Thoracic aorta (tissue), 2 donors: Measurements from ENCODE around the gene IL37. TPM values are rescaled to one million over a fixed set of nuclear protein-coding genes. Genes with fewer than 3 reads are reported as not detected.

Source experiments
- ATAC-seq: fragments of 150-250 bp; one replicate; pipeline ENCODE4 v1.8.0; 2017; ENCODE audit warnings: low read depth; ENCODE audit not compliant: insufficient number of reproducible peaks, low FRiP score
- DNase-seq: peaks from one replicate; pipeline ENCODE4 v3.0.0-alpha.2; 2020; ENCODE audit warnings: low spot score
- H3K27ac ChIP-seq, 2 donors: fragments of 200-600 bp; sonication (generic); 1 replicate in 1 of 2; 2 replicates in 1 of 2; pipeline ENCODE4 v1.5.1; 2016; ENCODE audit warnings: mild to moderate bottlenecking in 2 of 2, moderate library complexity in 2 of 2
- H3K27me3 ChIP-seq: fragments of 200-600 bp; sonication (generic); replicated peaks from 2 replicates; pipeline ENCODE4 v1.6.0; 2016; ENCODE audit warnings: mild to moderate bottlenecking; ENCODE audit not compliant: insufficient read depth
- H3K36me3 ChIP-seq: fragments of 200-600 bp; sonication (generic); one replicate; pipeline ENCODE4 v1.5.1; 2016
- H3K4me1 ChIP-seq, 2 donors: fragments of 200-600 bp; sonication (generic); 1 replicate in 1 of 2; 2 replicates in 1 of 2; pipeline versions ENCODE4 v1.5.1 to v1.6.0; 2016; ENCODE audit warnings: low read depth in 2 of 2, mild to moderate bottlenecking in 1 of 2; ENCODE audit not compliant: control insufficient read depth in 1 of 2
- H3K4me3 ChIP-seq: fragments of 200-600 bp; sonication (generic); 2 replicates; pipeline ENCODE4 v1.5.1; 2016; ENCODE audit warnings: mild to moderate bottlenecking
- H3K9me3 ChIP-seq: fragments of 200-600 bp; sonication (generic); 2 replicates; pipeline ENCODE4 v1.5.1; 2016
- total RNA-seq, 2 donors: library from RNA; depleted of rRNA; stranded (reverse); fragments of >200 nt; gene quantifications; one replicate each; pipeline versions ENCODE4 v1.1.0 to v1.2.3, GENCODE V29; 2016
- TF ChIP-seq, protein P1 (sequence below): fragments of 200-600 bp; sonication (generic); IDR thresholded peaks from one replicate; pipeline ENCODE4 v1.5.1; 2019; ENCODE audit warnings: antibody characterized with exemption

IL37 gene
- total RNA-seq, 2 donors from 2014 or later, result not detected

DNA sequence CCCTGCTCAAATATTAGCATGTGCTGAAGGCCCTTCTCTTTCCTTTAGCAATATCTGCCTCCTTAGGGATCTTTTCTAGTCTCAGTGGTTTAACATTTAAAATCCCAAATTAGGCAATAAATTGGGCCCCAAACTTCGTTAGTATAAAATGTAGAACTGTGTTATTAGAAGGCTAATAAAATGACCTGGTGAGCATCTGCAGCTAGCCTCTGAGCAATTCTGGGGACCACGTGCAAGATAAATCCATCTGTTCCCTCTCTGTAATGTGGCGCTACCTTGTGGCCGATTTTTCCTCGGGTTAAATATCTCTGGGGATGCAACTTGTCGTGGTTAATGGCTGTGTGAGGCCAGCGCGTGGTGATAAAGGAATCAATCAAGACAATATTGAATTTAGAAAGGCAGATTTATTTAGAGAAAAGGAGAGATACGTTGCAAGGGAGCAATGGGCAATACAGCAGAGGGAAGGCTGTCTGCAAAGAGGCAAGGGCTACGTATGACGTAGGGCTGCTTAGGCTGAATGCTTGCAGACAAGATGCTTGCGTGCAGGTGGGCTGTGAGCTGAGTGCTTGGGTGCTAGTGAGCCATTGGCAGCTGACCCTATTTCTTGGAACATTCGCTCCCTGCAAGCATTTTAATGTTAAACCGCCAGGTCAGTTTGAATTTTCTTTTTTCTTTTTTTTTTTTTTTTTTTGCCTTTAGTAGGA is 48.3 kb downstream of the IL37 start:
- Histone ChIP-seq H3K4me3 (no peak overlapping the region), H3K9me3 (no peaks in the 10 kb centered on the region), H3K27ac (no peak overlapping the region), H3K36me3 (no peaks in the 10 kb centered on the region), H3K27me3 (no peaks in the 10 kb centered on the region), H3K4me1 (no peaks in the 10 kb centered on the region)
- DNase-seq (no peak), ATAC-seq (no peak)
- TF ChIP-seq, protein P1, sequence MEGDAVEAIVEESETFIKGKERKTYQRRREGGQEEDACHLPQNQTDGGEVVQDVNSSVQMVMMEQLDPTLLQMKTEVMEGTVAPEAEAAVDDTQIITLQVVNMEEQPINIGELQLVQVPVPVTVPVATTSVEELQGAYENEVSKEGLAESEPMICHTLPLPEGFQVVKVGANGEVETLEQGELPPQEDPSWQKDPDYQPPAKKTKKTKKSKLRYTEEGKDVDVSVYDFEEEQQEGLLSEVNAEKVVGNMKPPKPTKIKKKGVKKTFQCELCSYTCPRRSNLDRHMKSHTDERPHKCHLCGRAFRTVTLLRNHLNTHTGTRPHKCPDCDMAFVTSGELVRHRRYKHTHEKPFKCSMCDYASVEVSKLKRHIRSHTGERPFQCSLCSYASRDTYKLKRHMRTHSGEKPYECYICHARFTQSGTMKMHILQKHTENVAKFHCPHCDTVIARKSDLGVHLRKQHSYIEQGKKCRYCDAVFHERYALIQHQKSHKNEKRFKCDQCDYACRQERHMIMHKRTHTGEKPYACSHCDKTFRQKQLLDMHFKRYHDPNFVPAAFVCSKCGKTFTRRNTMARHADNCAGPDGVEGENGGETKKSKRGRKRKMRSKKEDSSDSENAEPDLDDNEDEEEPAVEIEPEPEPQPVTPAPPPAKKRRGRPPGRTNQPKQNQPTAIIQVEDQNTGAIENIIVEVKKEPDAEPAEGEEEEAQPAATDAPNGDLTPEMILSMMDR, result peak; percentile 6

DNA sequence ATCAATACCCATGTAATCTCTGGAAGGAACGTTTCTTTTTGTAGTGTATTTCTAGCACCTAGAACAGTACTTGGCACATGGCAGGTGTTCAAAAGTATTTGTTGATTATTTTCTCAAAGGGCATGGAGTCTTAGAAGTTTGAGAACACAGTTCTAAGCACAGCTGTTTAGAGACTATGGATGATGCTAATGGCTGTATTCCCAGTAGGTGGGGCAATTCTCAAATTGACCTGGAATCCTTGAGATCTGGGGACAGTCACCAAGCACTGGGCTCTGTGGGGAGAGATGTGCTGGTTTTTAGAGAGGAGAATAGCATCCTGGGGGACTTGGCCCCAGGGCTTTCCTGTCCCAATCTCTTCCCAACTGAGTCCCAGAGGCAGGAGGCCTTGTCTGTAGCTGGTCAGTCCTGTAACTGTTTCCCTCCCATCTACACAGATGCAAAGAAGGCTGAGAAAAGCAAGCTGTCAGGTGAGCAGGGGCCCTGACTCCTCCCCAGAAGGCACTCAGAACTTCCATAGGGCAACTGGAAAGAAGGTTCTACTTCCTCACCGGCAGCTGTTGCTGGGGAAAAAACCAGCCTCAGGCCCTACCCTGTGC is 49.4 kb downstream of the IL37 start:
- TF ChIP-seq, protein P1, result no peak
- no peaks in the 10 kb centered on the region for H3K4me1 ChIP-seq
- H3K9me3 ChIP-seq, result no peaks in the 10 kb centered on the region
- H3K36me3 ChIP-seq, result no peaks in the 10 kb centered on the region
- no peak overlapping the region for H3K4me3 ChIP-seq
- DNase-seq (no peak), ATAC-seq (no peak)
- no peaks in the 10 kb centered on the region for H3K27me3 ChIP-seq
- H3K27ac ChIP-seq, result no peak overlapping the region

DNA sequence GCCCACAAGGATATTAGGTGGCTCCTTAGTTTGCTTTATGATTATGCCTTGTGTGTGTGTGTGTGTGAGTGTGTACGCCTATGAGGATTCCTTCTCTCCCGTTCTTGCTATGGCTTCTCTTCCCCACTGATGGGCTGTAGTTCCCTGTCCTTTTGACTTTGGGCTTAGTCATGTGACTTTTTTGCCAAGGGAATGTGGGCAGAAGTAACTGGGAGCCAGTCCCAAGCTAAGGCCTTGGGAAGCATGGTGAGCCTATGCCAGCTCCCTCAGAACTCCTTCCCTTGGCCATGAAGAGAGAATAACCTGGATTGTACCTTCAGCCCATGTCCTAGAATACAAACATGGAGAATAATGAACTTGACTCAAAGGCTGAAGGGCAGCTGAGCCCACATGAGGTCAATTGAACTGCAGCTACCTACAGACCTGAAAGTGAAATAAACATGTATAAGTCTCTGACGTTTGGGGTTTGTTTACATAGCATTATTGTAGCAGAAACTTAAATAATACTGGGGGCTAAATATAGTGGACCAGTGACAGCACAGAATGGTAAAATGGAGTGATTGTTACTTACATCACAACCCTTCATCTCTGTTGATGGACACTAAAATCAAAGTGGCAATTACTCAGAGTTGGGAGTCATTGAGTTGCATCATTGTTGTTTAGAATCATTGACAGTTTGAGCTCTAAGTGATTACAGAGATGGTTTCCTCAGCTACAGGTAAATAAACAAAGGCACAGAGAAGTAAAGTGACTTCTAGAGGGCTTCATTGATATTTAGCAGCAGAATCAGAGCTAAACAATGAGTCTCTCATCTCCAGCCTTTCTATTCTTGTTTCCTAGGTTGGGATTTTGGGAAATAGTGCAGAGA is 51.6 kb downstream of the IL37 start:
- H3K27me3 ChIP-seq, result no peaks in the 10 kb centered on the region
- no peak overlapping the region for H3K27ac ChIP-seq
- H3K4me3 ChIP-seq, result no peak overlapping the region
- no peaks in the 10 kb centered on the region for H3K4me1 ChIP-seq
- DNase-seq, result no peak
- no peaks in the 10 kb centered on the region for H3K9me3 ChIP-seq
- ATAC-seq, result no peak
- no peaks in the 10 kb centered on the region for H3K36me3 ChIP-seq
- TF ChIP-seq, protein P1, result no peak

DNA sequence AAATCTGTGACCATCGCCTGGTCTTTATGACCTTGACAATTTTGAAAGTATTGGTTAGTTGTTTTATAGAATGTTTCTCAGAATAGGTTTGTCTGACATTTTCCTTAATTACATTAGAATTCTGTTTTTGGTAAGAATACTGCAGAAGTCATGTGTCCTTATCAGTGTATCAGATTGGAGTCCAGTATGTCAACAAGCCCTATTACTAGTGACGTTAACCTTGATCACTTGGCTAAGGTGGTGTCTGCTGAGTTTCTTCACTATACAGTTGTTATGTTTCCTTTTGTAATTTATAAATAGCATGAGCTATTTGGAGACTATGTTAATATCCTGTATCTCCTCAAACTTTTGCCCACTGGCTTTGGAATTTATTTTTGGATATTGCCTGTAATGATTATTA is 56.1 kb downstream of the IL37 start:
- ATAC-seq (no peak), DNase-seq (no peak)
- TF ChIP-seq, protein P1, result no peak
- H3K9me3 ChIP-seq, result no peaks in the 10 kb centered on the region
- H3K36me3 ChIP-seq, result no peaks in the 10 kb centered on the region
- H3K27ac ChIP-seq, result no peak overlapping the region
- H3K27me3 ChIP-seq, result no peaks in the 10 kb centered on the region
- no peaks in the 10 kb centered on the region for H3K4me1 ChIP-seq
- no peak overlapping the region for H3K4me3 ChIP-seq

Other genes with a start within 250 kb of the IL37 start
- gene NT5DC4, start 190.1 kb upstream of the IL37 start, total RNA-seq, result not detected
- gene CKAP2L, start 146.6 kb upstream of the IL37 start, total RNA-seq, result 1 to 10 TPM in 1 of 2 donors, not detected in 1; 1.3 TPM
- under 1 TPM in 1 of 2 donors, not detected in 1; 0.56 TPM for gene IL1A, start 126.7 kb upstream of the IL37 start, total RNA-seq
- 1 to 10 TPM; 4.0 to 6.2 TPM for gene IL1B, start 74.4 kb upstream of the IL37 start, total RNA-seq
- not detected for gene IL36G, start 66.8 kb downstream of the IL37 start, total RNA-seq
- gene IL36A, start 94.3 kb downstream of the IL37 start, total RNA-seq, result not detected
- gene IL36B, start 141.7 kb downstream of the IL37 start, total RNA-seq, result not detected
- not detected for gene IL36RN, start 148.0 kb downstream of the IL37 start, total RNA-seq
- not detected for gene IL1F10, start 156.8 kb downstream of the IL37 start, total RNA-seq
- gene IL1RN, start 216.4 kb downstream of the IL37 start, total RNA-seq, result 1 to 10 TPM; 1.6 to 8.6 TPM